ENCODE measurements around the gene PCDHA4.
"Not testable (repeated sequence)": the region's sequence is repeated elsewhere in the genome, so short reads cannot be mapped to it uniquely, and the experiment has no call there.

DNA sequence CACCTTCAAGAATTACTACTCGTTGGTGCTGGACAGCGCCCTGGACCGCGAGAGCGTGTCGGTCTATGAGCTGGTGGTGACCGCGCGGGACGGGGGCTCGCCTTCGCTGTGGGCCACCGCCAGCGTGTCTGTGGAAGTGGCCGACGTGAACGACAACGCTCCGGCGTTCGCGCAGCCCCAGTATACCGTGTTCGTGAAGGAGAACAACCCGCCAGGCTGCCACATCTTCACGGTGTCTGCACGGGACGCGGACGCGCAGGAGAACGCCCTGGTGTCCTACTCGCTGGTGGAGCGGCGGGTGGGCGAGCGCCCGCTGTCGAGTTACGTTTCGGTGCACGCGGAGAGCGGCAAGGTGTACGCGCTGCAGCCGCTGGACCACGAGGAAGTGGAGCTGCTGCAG is 16.1 kb downstream of the PCDHA4 start:
- not testable (repeated sequence) for TF ChIP-seq EZH2phosphoT487 (IDR thresholded peaks at IDR 0.05; ENCODE audit: borderline replicate concordance, low read length)
- TF ChIP-seq, protein P1, sequence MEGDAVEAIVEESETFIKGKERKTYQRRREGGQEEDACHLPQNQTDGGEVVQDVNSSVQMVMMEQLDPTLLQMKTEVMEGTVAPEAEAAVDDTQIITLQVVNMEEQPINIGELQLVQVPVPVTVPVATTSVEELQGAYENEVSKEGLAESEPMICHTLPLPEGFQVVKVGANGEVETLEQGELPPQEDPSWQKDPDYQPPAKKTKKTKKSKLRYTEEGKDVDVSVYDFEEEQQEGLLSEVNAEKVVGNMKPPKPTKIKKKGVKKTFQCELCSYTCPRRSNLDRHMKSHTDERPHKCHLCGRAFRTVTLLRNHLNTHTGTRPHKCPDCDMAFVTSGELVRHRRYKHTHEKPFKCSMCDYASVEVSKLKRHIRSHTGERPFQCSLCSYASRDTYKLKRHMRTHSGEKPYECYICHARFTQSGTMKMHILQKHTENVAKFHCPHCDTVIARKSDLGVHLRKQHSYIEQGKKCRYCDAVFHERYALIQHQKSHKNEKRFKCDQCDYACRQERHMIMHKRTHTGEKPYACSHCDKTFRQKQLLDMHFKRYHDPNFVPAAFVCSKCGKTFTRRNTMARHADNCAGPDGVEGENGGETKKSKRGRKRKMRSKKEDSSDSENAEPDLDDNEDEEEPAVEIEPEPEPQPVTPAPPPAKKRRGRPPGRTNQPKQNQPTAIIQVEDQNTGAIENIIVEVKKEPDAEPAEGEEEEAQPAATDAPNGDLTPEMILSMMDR (conservative IDR thresholded peaks at IDR 0.05; ENCODE audit: low read depth, low read length), result not testable (repeated sequence)

Measured in PC-3 (cell line).